ENCODE measurements around the gene BCL6. TPM values are rescaled to one million over a fixed set of nuclear protein-coding genes. Genes with fewer than 3 reads are reported as not detected.

BCL6 gene
- total and polyA plus RNA-seq, 10 of the 15 experiments (the other 5 are each of a cell fraction or from before 2014, with no cell fraction given): 0.04 to 0.85 (median 0.15) TPM

GRCh38 chr3:187773233-187774184 lies 28.2 kb upstream of the BCL6 start (continued):
- TF ChIP-seq ZNF687 (IDR thresholded peaks at IDR 0.05) (0 out of 2 replicates have a peak, but pooled peaks have one; percentile 27), JUNB (IDR thresholded peaks at IDR 0.05) (peak; percentile 61), RBBP5 (conservative IDR thresholded peaks at IDR 0.05) (no peak), NKRF (conservative IDR thresholded peaks at IDR 0.05) (peak; percentile 41), MYC (IDR thresholded peaks at IDR 0.05; ENCODE audit: insufficient read depth, insufficient read length, insufficient replicate concordance, low read length, severe bottlenecking) (no peak), ZNF24 (IDR thresholded peaks at IDR 0.05) (0 out of 2 replicates have a peak, but pooled peaks have one; percentile 51), BCL11A (IDR thresholded peaks at IDR 0.05; ENCODE audit: low read depth, low read length) (peak; percentile 94), RAD21 (IDR thresholded peaks at IDR 0.05; ENCODE audit: insufficient read depth, low read depth, low read length) (peak; percentile 18; the same call in 1 of the 2 replicates), SMC3 (IDR thresholded peaks at IDR 0.05; ENCODE audit: borderline replicate concordance, low read length) (no peak), CREM (IDR thresholded peaks at IDR 0.05; ENCODE audit: low read depth) (peak; percentile 92), RB1 (IDR thresholded peaks at IDR 0.05; ENCODE audit: borderline replicate concordance) (no peak), CBX3 (IDR thresholded peaks at IDR 0.05; ENCODE audit: borderline replicate concordance, low read depth) (no peak), GABPA (IDR thresholded peaks at IDR 0.05; ENCODE audit: low read depth) (no peak), NFYA (IDR thresholded peaks at IDR 0.05; ENCODE audit: borderline replicate concordance, low read depth, low read length) (no peak), ESRRA (IDR thresholded peaks at IDR 0.05; ENCODE audit: low read length) (no peak), HDGF (IDR thresholded peaks at IDR 0.05) (no peak), FOXM1 (IDR thresholded peaks at IDR 0.05; ENCODE audit: low read depth, low read length) (peak; percentile 84; the same call in 1 of the 2 replicates), BRCA1 (IDR thresholded peaks at IDR 0.05; ENCODE audit: low read depth, low read length) (no peak), NR2C2 (IDR thresholded peaks at IDR 0.05; ENCODE audit: borderline replicate concordance, control insufficient read depth, insufficient read length, low read depth) (no peak), GATAD2B (conservative IDR thresholded peaks at IDR 0.05; ENCODE audit: low read depth) (peak; percentile 78), CBX5 (IDR thresholded peaks at IDR 0.05; ENCODE audit: low read depth) (no peak), MEF2B (IDR thresholded peaks at IDR 0.05; ENCODE audit: partially characterized antibody, poor library complexity, severe bottlenecking) (peak; percentile 56), SRF (IDR thresholded peaks at IDR 0.05; ENCODE audit: low read depth in 2 of 2, low read length in 2 of 2) (no peak), ATF2 (IDR thresholded peaks at IDR 0.05; ENCODE audit: low read length) (peak; percentile 76)
